Spleen (tissue), 11 donors: ENCODE results near the gene AEBP2. TPM values are rescaled to one million over a fixed set of nuclear protein-coding genes. Genes with fewer than 3 reads are reported as not detected.

Experiments used
- DNase-seq: peaks from one replicate; pipeline ENCODE4 v3.0.0-alpha.2; 2020
- H3K27ac ChIP-seq, 8 donors: fragments of 200-600 bp; sonication (generic) in 7 of 8; 1 replicate in 4 of 8; 2 replicates in 4 of 8; pipeline versions ENCODE4 v1.5.0 to v1.8.0; 2016 to 2021; ENCODE audit warnings: inconsistent platforms in 4 of 8, mild to moderate bottlenecking in 4 of 8, moderate library complexity in 1 of 8
- H3K27me3 ChIP-seq, 7 donors: fragments of 200-600 bp; sonication (generic) in 6 of 7; replicated peaks in 1 of 7; 1 replicate in 4 of 7; 2 replicates in 3 of 7; pipeline versions ENCODE4 v1.5.0 to v1.8.0; 2016 to 2021; ENCODE audit warnings: inconsistent platforms in 3 of 7, mild to moderate bottlenecking in 1 of 7
- H3K36me3 ChIP-seq, 6 donors: fragments of 200-600 bp; sonication (generic) in 5 of 6; 1 replicate in 4 of 6; 2 replicates in 2 of 6; pipeline versions ENCODE4 v1.5.0 to v1.8.0; 2016 to 2021; ENCODE audit warnings: inconsistent platforms in 2 of 6
- H3K4me1 ChIP-seq, 6 donors: fragments of 200-600 bp; sonication (generic) in 5 of 6; 1 replicate in 3 of 6; 2 replicates in 3 of 6; pipeline versions ENCODE4 v1.5.0 to v1.8.0; 2016 to 2021; ENCODE audit warnings: inconsistent platforms in 3 of 6
- H3K4me3 ChIP-seq, 8 donors: fragments of 200-600 bp; sonication (generic) in 7 of 8; 1 replicate in 4 of 8; 2 replicates in 4 of 8; pipeline versions ENCODE4 v1.5.0 to v1.8.0; 2016 to 2021; ENCODE audit warnings: inconsistent platforms in 4 of 8, mild to moderate bottlenecking in 4 of 8, moderate library complexity in 2 of 8
- H3K9me3 ChIP-seq, 8 donors: fragments of 200-600 bp; sonication (generic) in 7 of 8; 1 replicate in 4 of 8; 2 replicates in 4 of 8; pipeline versions ENCODE4 v1.5.0 to v1.8.0; 2016 to 2021; ENCODE audit warnings: inconsistent platforms in 4 of 8
- CTCF ChIP-seq, 11 experiments: fragments of 200-600 bp in 7 of 11; fragments of 450-650 bp in 4 of 11; sonication (generic) in 4 of 11; IDR thresholded peaks in 8 of 11; conservative IDR thresholded peaks in 3 of 11; 1 replicate in 7 of 11; 2 replicates in 4 of 11; pipeline versions ENCODE4 v1.4.0 to v1.8.0; 2016 to 2021; ENCODE audit warnings: antibody characterized with exemption in 11 of 11, inconsistent platforms in 4 of 11, mild to moderate bottlenecking in 1 of 11
- POLR2A ChIP-seq, 3 donors: fragments of 450-650 bp; IDR thresholded peaks; one replicate each; pipeline ENCODE4 v1.5.1; 2017; ENCODE audit warnings: antibody characterized with exemption in 3 of 3, mild to moderate bottlenecking in 1 of 3
- POLR2AphosphoS5 ChIP-seq, 3 donors: sonication (generic); formaldehyde crosslinking; IDR thresholded peaks; one replicate each; pipeline ENCODE4 v1.5.1; 2017; ENCODE audit warnings: antibody characterized with exemption in 3 of 3
- WGBS, 5 donors: extraction: QIAGEN DNeasy Blood & Tissue Kit in 3 of 5; methylation state at CpG; one replicate each; pipeline versions ENCODE4 v1.1.5 to v1.1.7; 2013 to 2018; 5-methylcytosine and 5-hydroxymethylcytosine counted together
- intact Hi-C: fragments of 100-400 bp; cut with DNase I; formaldehyde crosslinking; loops from one replicate; pipeline ENCODE4 v1.15.0; 2023; ENCODE audit warnings: low total_unique reads
- polyA plus RNA-seq, 3 donors: library from polyadenylated mRNA; stranded (reverse); fragments of 200-250 nt; gene quantifications; one replicate each; pipeline ENCODE4 v1.2.1, GENCODE V29; 2013
- total RNA-seq, 7 donors: library from RNA; depleted of rRNA in 3 of 7; stranded (reverse); fragments of >200 nt in 3 of 7; fragmentation: NEBNext Ultra II Directional in 4 of 7; extraction: Animal tissue kit (Norgen Biotek cat#: 25700) in 4 of 7; gene quantifications; one replicate each; pipeline versions ENCODE4 v1.1.0 to v1.2.1, GENCODE V29; 2016 to 2021
- donor health status: healthy with polysubstance abuse.
- donor health status: DM: no; HTN: no; CAD: no; lungs with moderate emphysema.
- donor health status: DM: no; HTN: no; CAD: no.
- donor health status: Bipolar disorder and iron deficiency.
- donor health status: healthy.
- donor health status: DM: no; HTN: no; CAD: no.
- donor health status: DM: yes; HTN: yes; CAD: no.

Gene AEBP2
- total and polyA plus RNA-seq, 10 donors: 11.4 to 53.4 (median 42.0) TPM

GRCh38 chr12:19434538-19434937 is 4.8 kb upstream of the AEBP2 start:
- H3K27me3 ChIP-seq: no peaks in the 10 kb centered on the region
- TF ChIP-seq CTCF (IDR thresholded peaks at IDR 0.05 in 8 of 11, conservative IDR thresholded peaks at IDR 0.05 in 3 of 11): no peak
- TF ChIP-seq POLR2A (IDR thresholded peaks at IDR 0.05): no peak
- TF ChIP-seq POLR2AphosphoS5 (IDR thresholded peaks at IDR 0.05): no peak
- intact Hi-C loops: no loop called here
- DNase-seq: no peak
- 45 to 55% (median 51%) methylated on average over 3 of the region's 3 CpGs for WGBS, 5 donors
- no peaks in the 10 kb centered on the region for H3K36me3 ChIP-seq
- peaks cover 0 to 5% (median 0%) of the 10 kb centered on the region in 8 donors for H3K9me3 ChIP-seq
- H3K4me1 ChIP-seq: peaks cover 0 to 15% (median 2%) of the 10 kb centered on the region in 6 donors
- no peak overlapping the region for H3K4me3 ChIP-seq
- no peak overlapping the region for H3K27ac ChIP-seq

DNA sequence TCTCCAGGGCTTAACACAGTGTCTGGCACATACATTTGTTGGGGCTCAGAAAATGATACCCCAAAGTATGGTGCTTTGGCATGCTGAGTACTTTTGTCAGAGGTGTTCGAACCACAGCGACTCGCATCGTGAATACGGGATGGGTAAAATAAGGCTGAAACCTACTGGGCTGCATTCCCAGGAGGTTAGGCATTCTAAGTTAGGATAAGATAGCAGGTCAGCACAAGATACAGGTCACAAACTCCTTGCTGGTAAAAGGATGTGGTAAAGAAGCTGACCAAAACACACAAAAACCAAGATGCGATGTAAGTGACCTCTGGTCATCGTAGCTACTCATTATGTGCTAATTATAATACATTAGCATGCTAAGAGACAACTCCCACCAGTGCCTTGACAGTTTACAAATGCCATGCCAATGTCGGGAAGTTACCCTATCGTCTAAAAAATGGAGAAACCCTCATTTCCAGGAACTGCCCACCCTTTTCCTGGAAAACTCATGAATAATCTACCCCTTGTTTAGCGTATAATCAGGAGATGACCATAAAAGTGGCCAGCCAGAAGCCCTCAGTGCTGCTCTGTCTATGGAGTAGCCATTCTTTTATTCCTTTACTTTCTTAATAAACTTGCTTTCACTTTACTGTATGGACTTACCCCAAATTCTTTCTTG is 3.3 kb upstream of the AEBP2 start:
- Histone ChIP-seq H3K9me3 (peaks cover 0 to 5% (median 0%) of the 10 kb centered on the region in 8 donors), H3K36me3 (no peaks in the 10 kb centered on the region), H3K4me1 (peaks cover 0 to 21% (median 6%) of the 10 kb centered on the region in 6 donors), H3K27me3 (no peaks in the 10 kb centered on the region), H3K4me3 (no peak overlapping the region), H3K27ac (no peak overlapping the region)
- TF ChIP-seq POLR2A (IDR thresholded peaks at IDR 0.05): no peak
- TF ChIP-seq CTCF (IDR thresholded peaks at IDR 0.05 in 8 of 11, conservative IDR thresholded peaks at IDR 0.05 in 3 of 11): no peak
- no peak for TF ChIP-seq POLR2AphosphoS5 (IDR thresholded peaks at IDR 0.05)
- no peak for DNase-seq
- 89 to 91% (median 90%) methylated on average over 10 of the region's 10 CpGs for WGBS, 5 donors
- intact Hi-C loops: no loop called here

DNA sequence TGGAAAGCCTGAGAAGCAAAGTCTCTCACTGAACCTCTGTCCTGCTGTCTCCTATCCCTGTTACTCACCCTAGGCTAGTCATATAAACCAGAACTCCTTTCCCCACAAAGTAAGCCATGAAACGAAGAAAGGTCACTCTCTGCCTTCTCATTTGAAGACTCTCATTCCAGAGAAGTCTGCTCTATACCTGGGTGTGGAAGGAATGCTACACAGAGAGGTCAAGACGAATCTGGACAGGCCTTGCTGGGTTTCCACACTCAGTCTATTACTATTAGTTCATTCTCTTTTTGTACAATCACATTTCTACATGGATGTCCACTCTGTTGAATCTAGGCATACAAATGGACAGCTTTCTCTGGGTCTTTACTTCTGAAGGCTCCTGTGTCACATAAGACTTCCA is 2.4 kb upstream of the AEBP2 start:
- Histone ChIP-seq H3K4me1 (peaks cover 4 to 31% (median 15%) of the 10 kb centered on the region in 6 donors), H3K36me3 (no peaks in the 10 kb centered on the region), H3K9me3 (peaks cover 0 to 5% (median 0%) of the 10 kb centered on the region in 8 donors), H3K27ac (no peak overlapping the region), H3K27me3 (no peaks in the 10 kb centered on the region), H3K4me3 (no peak overlapping the region)
- no peak for TF ChIP-seq POLR2A (IDR thresholded peaks at IDR 0.05)
- TF ChIP-seq POLR2AphosphoS5 (IDR thresholded peaks at IDR 0.05): no peak
- TF ChIP-seq CTCF (IDR thresholded peaks at IDR 0.05 in 8 of 11, conservative IDR thresholded peaks at IDR 0.05 in 3 of 11): no peak
- DNase-seq: no peak
- 48 to 76% (median 71%) methylated on average over 1 to 2 of the region's 2 CpGs for WGBS, 5 donors
- intact Hi-C loops: no loop called here

DNA sequence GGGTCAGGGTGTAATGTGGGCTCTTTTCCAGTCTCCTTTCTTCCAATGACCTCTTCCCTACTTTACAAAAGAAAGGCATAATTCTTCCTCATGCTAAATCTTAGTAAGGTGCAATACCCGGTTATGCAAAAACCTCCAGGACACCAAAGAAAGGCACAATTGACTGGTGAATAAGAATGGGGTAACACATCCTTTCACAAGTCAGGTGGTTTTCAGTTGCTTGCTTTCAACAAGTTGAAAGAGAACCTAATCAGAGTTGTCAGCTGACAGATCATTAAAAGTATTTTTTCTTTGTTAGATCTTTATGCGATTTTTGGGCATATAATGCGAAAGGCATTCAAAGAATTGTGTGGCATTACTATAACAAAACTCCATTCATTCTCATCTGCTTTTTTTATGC is 1.3 kb upstream of the AEBP2 start:
- Histone ChIP-seq H3K4me1 (peaks cover 11 to 41% (median 26%) of the 10 kb centered on the region in 6 donors), H3K27ac (no peak overlapping the region), H3K4me3 (no peak overlapping the region), H3K36me3 (peaks cover 0 to 1% (median 0%) of the 10 kb centered on the region in 6 donors), H3K9me3 (peaks cover 0 to 5% (median 0%) of the 10 kb centered on the region in 8 donors), H3K27me3 (no peaks in the 10 kb centered on the region)
- DNase-seq: no peak
- intact Hi-C loops: no loop called here
- WGBS, 5 donors: 78 to 94% (median 86%) methylated on average over 3 of the region's 3 CpGs
- TF ChIP-seq POLR2A (IDR thresholded peaks at IDR 0.05): no peak
- TF ChIP-seq CTCF (IDR thresholded peaks at IDR 0.05 in 8 of 11, conservative IDR thresholded peaks at IDR 0.05 in 3 of 11): no peak
- no peak for TF ChIP-seq POLR2AphosphoS5 (IDR thresholded peaks at IDR 0.05)
